Cardiac fibroblast (primary cell): Measurements from ENCODE around the gene ZSCAN20.

Experiments
- DNase-seq, 2 donors: peaks; one replicate each; pipeline versions ENCODE4 v3.0.0 to v3.0.0-alpha.2; 2010; ENCODE audit warnings: low read depth in 2 of 2
- H3K4me3 ChIP-seq, 2 donors: replicated peaks in 1 of 2; 1 replicate in 1 of 2; 2 replicates in 1 of 2; pipeline ENCODE4 v1.5.1; 2011; ENCODE audit warnings: low read depth in 2 of 2, low read length in 2 of 2, mild to moderate bottlenecking in 2 of 2, moderate library complexity in 1 of 2
- TF ChIP-seq, protein P1 (sequence below): IDR thresholded peaks from one replicate; pipeline ENCODE4 v1.5.1; 2011; ENCODE audit warnings: low read depth, mild to moderate bottlenecking, low read length, inconsistent platforms

The ZSCAN20 gene

DNA sequence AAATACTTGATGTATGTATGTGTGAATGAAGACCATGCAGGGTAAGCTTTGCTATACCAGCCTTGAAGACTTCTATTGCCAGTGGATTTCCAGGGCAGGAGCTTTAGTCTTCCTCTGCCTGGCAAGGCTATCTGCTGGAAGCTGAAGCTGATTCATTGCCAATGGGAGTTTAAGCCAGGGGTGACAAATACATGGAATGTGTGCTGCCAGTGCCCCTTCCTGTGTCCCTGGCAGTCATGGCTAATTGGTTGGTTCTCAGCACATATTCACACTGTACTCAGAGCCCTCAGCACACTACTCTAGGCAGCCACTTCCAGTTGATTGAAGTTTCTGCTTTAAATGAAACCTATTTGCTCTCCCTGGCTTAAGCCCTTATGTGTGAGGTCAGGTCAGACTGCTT is 1.5 kb downstream of the ZSCAN20 start:
- no peak overlapping the region for H3K4me3 ChIP-seq

DNA sequence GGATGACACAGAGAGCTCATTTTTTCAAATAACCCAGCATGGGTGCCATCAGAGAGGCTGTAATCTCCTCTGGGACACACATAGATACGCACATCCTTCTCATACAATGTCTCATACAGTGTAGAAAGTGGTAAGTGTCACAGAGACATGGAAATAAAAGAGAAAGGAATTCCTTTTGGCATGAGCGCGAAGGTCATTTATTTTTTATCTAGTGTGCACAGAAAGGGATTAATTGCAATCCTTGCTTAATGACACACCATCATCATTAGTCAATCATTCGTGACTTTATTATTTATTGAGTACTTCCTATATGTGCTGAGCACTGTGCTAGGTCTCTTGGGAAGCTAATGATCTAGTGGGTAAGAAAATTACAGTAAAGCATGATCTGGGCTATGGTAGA is 5.0 kb downstream of the ZSCAN20 start:
- DNase-seq, result no peak
- TF ChIP-seq, protein P1, sequence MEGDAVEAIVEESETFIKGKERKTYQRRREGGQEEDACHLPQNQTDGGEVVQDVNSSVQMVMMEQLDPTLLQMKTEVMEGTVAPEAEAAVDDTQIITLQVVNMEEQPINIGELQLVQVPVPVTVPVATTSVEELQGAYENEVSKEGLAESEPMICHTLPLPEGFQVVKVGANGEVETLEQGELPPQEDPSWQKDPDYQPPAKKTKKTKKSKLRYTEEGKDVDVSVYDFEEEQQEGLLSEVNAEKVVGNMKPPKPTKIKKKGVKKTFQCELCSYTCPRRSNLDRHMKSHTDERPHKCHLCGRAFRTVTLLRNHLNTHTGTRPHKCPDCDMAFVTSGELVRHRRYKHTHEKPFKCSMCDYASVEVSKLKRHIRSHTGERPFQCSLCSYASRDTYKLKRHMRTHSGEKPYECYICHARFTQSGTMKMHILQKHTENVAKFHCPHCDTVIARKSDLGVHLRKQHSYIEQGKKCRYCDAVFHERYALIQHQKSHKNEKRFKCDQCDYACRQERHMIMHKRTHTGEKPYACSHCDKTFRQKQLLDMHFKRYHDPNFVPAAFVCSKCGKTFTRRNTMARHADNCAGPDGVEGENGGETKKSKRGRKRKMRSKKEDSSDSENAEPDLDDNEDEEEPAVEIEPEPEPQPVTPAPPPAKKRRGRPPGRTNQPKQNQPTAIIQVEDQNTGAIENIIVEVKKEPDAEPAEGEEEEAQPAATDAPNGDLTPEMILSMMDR, result no peak
- no peak overlapping the region for H3K4me3 ChIP-seq

More for the DNA sequence above, 1.5 kb downstream of the ZSCAN20 start:
- TF ChIP-seq, protein P1, result no peak
- DNase-seq, result peak in 1 of 2 donors; percentile 9

DNA sequence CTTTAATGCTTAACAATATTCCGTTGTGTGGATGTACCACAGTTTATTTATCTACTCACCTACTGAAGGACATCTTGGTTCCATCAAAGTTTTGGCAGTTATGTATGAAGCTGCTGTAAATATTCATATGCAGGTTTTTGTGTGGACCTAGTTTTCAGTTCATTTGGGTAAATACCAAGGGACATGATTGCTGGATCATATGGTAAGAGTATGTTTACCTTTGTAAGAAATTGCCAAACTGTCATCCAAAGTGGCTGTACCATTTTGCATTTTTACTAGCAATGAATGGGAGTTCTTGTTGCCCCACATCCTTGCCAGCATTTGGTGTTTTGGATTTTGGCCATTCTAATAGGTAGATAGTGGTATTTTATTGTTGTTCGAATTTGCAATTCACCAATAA is 10.0 kb downstream of the ZSCAN20 start:
- no peak overlapping the region for H3K4me3 ChIP-seq
- TF ChIP-seq, protein P1, result no peak
- no peak for DNase-seq

DNA sequence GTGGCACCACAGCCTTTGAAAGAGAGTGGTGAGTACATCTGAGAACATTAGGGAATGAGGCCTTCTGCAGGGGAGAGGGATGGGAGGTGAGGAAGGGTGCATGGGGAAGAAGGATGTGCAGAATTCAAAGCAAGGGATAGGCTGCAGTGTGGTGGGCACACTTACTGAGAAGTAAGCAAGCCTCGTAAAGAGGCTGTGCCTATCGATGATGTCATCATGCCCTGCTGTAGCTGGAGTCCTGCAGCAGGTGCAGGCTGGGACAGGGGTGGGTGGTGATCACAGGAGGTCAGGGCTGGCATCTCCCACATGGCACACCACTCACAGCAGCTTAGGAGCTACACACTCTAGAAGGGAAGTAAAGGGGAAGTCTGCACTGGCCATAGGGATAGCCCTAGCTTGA is 16.2 kb downstream of the ZSCAN20 start:
- H3K4me3 ChIP-seq, result no peak overlapping the region
- TF ChIP-seq, protein P1, result no peak
- DNase-seq, result no peak

DNA sequence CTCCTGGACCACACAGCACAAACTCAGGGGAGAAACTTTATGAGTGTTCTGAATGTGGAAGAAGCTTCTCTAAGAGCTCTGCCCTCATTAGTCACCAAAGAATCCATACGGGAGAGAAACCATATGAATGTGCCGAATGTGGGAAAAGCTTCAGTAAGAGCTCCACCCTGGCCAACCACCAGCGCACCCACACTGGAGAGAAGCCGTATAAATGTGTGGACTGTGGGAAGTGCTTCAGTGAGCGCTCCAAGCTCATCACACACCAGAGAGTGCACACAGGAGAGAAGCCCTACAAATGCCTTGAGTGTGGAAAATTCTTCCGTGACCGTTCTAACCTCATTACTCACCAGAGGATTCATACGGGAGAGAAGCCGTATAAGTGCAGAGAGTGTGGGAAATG is 22.5 kb downstream of the ZSCAN20 start:
- H3K4me3 ChIP-seq, result no peak overlapping the region
- DNase-seq, result peak in 1 of 2 donors; percentile 27
- TF ChIP-seq, protein P1, result no peak

DNA sequence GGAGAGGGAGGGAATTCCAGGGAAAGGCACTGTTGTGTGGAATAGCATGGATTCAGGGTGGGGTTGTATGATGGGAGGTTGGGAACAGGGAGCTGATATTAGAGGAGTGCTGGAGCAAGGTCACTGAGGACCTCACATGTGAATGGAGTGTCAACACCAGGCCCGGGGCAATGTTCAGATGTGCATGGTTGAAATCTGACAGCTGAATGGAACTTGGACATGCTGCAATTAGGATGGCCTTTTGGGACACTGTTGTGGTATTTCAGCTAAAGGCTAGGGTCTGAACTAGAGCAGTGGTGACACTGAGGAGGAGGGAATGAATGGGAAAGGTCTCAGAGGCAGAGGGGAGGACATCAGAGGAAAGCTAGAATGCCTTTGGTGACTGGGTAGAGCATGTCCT is 25.0 kb downstream of the ZSCAN20 start:
- no peak overlapping the region for H3K4me3 ChIP-seq
- DNase-seq, result no peak
- TF ChIP-seq, protein P1, result no peak

DNA sequence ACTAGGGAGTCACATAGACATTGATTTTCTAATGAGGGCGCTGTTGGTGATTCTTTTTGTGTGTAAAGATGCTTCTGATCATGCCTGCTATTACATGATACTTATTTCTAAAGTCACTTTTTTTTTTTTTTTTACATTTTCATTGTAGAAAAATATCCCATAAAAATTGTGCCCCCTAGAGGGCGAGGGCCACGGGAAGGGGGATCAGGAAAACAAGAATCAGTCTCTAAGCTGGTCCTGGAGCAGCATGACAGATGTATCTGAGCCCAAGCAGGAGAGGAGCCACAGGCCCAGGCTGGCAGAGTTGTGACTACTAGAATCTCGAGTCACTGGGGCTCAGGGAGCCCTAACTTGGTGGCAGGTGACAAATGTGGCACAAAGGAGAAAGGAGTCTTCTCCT is 28.1 kb downstream of the ZSCAN20 start:
- no peak overlapping the region for H3K4me3 ChIP-seq
- DNase-seq, result no peak
- TF ChIP-seq, protein P1, result no peak
